ENCODE measurements around the gene NPTN. TPM values are rescaled to one million over a fixed set of nuclear protein-coding genes. Genes with fewer than 3 reads are reported as not detected.
A peak's percentile ranks its signal among the peaks of the same experiment; 100 is the strongest.

The NPTN gene
- total and polyA plus RNA-seq, 9 of the 15 experiments (the other 6 are each of a cell fraction or from before 2014, with no cell fraction given), result 9.6 to 48.5 (median 21.7) TPM

GRCh38 chr15:73538563-73539211 is 94.5 kb downstream of the NPTN start:
- BruUV-seq (replicated peaks), result no TSS peak
- H3K27ac ChIP-seq (ENCODE audit: extremely low read depth, low read depth, low read length), result no peak overlapping the region
- H3K4me2 ChIP-seq (ENCODE audit: insufficient read depth, low read length), result no peak overlapping the region
- WGBS (ENCODE audit: insufficient coverage, low coverage, missing lambda C conversion rate), result 9% methylated on average over 10 of the region's 10 CpGs
- FAIRE-seq (no peak), DNase-seq (ENCODE audit: extremely low read depth in 1 of 4, low spot score in 3 of 4) (no peak), ATAC-seq (no peak)
- no peaks in the 10 kb centered on the region for H4K20me1 ChIP-seq (replicated peaks; ENCODE audit: control insufficient read depth, insufficient read depth, low read length)
- H3K4me1 ChIP-seq (replicated peaks in 1 of 2; ENCODE audit: control insufficient read depth in 2 of 2, insufficient read depth in 2 of 2, low read length in 2 of 2), result no peaks in the 10 kb centered on the region
- no peak overlapping the region for H2AFZ ChIP-seq (ENCODE audit: low read depth, low read length)
- H3K4me3 ChIP-seq, result no peak overlapping the region
- intact Hi-C loops (cut with micrococcal nuclease), result no loop called here
- no peak overlapping the region for H3K9ac ChIP-seq (ENCODE audit: insufficient read depth in 1 of 2, low read depth in 2 of 2, low read length in 2 of 2)
- H3K27me3 ChIP-seq (ENCODE audit: control insufficient read depth in 2 of 2, insufficient read depth in 2 of 2, low read length in 2 of 2), result peaks cover 0 to 6% of the 10 kb centered on the region in 2 experiments; a peak in 2 of 5 replicates
- no peaks in the 10 kb centered on the region for H3K36me3 ChIP-seq (ENCODE audit: control insufficient read depth, insufficient read depth, low read length)
- CTCF ChIA-PET (ENCODE audit: low intra/inter-chr PET ratio), result no interaction called here
- no peaks in the 10 kb centered on the region for H3K9me1 ChIP-seq (ENCODE audit: control insufficient read depth, insufficient read depth, low read length)
- no peaks in the 10 kb centered on the region for H3K9me3 ChIP-seq (replicated peaks; ENCODE audit: control insufficient read depth, insufficient read depth, low read depth, low read length)
- POLR2A ChIA-PET, result no interaction called here
- in situ Hi-C loops (cut with MboI), result no loop called here
- TF ChIP-seq ZNF146 (CRISPR knock-in tag; IDR thresholded peaks at IDR 0.05; ENCODE audit: unreplicated experiment), result peak; percentile 48
- TF ChIP-seq RBM25 (IDR thresholded peaks at IDR 0.05; ENCODE audit: low read depth, low read length, severe bottlenecking), result peak; percentile 26
- TF ChIP-seq IRF1 (CRISPR knock-in tag; IDR thresholded peaks at IDR 0.05; ENCODE audit: borderline replicate concordance), result no peak
- H3K79me2 ChIP-seq (ENCODE audit: control insufficient read depth, insufficient read depth, low read length), result no peaks in the 10 kb centered on the region

GRCh38 chr15:73538123-73538522 is 95.1 kb downstream of the NPTN start:
- ATAC-seq (no peak), FAIRE-seq (no peak), DNase-seq (ENCODE audit: extremely low read depth in 1 of 4, low spot score in 3 of 4) (no peak)
- Histone ChIP-seq H3K36me3 (ENCODE audit: control insufficient read depth, insufficient read depth, low read length) (no peaks in the 10 kb centered on the region), H2AFZ (ENCODE audit: low read depth, low read length) (no peak overlapping the region), H3K9ac (ENCODE audit: insufficient read depth in 1 of 2, low read depth in 2 of 2, low read length in 2 of 2) (no peak overlapping the region), H3K4me3 (no peak overlapping the region), H3K4me1 (replicated peaks in 1 of 2; ENCODE audit: control insufficient read depth in 2 of 2, insufficient read depth in 2 of 2, low read length in 2 of 2) (no peaks in the 10 kb centered on the region), H3K27me3 (ENCODE audit: control insufficient read depth in 2 of 2, insufficient read depth in 2 of 2, low read length in 2 of 2) (peaks cover 0 to 6% of the 10 kb centered on the region in 2 experiments; a peak in 2 of 5 replicates), H3K9me3 (replicated peaks; ENCODE audit: control insufficient read depth, insufficient read depth, low read depth, low read length) (no peaks in the 10 kb centered on the region), H3K9me1 (ENCODE audit: control insufficient read depth, insufficient read depth, low read length) (no peaks in the 10 kb centered on the region), H3K27ac (ENCODE audit: extremely low read depth, low read depth, low read length) (no peak overlapping the region), H3K4me2 (ENCODE audit: insufficient read depth, low read length) (no peak overlapping the region), H4K20me1 (replicated peaks; ENCODE audit: control insufficient read depth, insufficient read depth, low read length) (no peaks in the 10 kb centered on the region), H3K79me2 (ENCODE audit: control insufficient read depth, insufficient read depth, low read length) (no peaks in the 10 kb centered on the region)
- ChIA-PET POLR2A (no interaction called here), CTCF (ENCODE audit: low intra/inter-chr PET ratio) (no interaction called here)
- BruUV-seq (replicated peaks), result no TSS peak
- peak; percentile 58 for TF ChIP-seq C11orf30 (IDR thresholded peaks at IDR 0.05; ENCODE audit: low read depth)
- TF ChIP-seq ZNF316 (IDR thresholded peaks at IDR 0.05), result peak; percentile 84
- peak; percentile 32; the same call in 1 of the 2 replicates for TF ChIP-seq MAFF (IDR thresholded peaks at IDR 0.05; ENCODE audit: low read length)
- no peak for TF ChIP-seq DNMT1 (IDR thresholded peaks at IDR 0.05)
- peak; percentile 25; the same call in 1 of the 2 replicates for TF ChIP-seq MAFG (tag; conservative IDR thresholded peaks at IDR 0.05)
- intact Hi-C loops (cut with micrococcal nuclease) (no loop called here), in situ Hi-C loops (cut with MboI) (no loop called here)
- no CpG with 5 or more reads among the region's 2 CpGs for WGBS (ENCODE audit: insufficient coverage, low coverage, missing lambda C conversion rate)
